Liver (tissue), 9 donors: Measurements from ENCODE around the gene RXYLT1. TPM values are rescaled to one million over a fixed set of nuclear protein-coding genes. Genes with fewer than 3 reads are reported as not detected.

Experiments used
- DNase-seq: peaks from one replicate; pipeline ENCODE4 v3.0.0-alpha.2; 2017; ENCODE audit warnings: low spot score
- H3K27ac ChIP-seq, 2 donors: one replicate each; pipeline ENCODE4 v1.7.0; 2013; ENCODE audit warnings: inconsistent platforms in 2 of 2, low read length in 2 of 2, control low read depth in 1 of 2, low read depth in 1 of 2, mild to moderate bottlenecking in 1 of 2
- H3K27me3 ChIP-seq, 4 donors: one replicate each; pipeline versions ENCODE4 v1.6.1 to v1.7.0; 2013; ENCODE audit warnings: low read length in 3 of 4, inconsistent platforms in 1 of 4, mild to moderate bottlenecking in 1 of 4, moderate library complexity in 1 of 4; ENCODE audit not compliant: control insufficient read depth in 4 of 4, insufficient read depth in 4 of 4
- H3K36me3 ChIP-seq, 4 donors: one replicate each; pipeline versions ENCODE4 v1.6.1 to v1.7.0; 2013; ENCODE audit warnings: low read length in 3 of 4, mild to moderate bottlenecking in 3 of 4, low read depth in 1 of 4, moderate library complexity in 1 of 4; ENCODE audit not compliant: control insufficient read depth in 4 of 4, insufficient read depth in 3 of 4
- H3K4me1 ChIP-seq, 4 donors: one replicate each; pipeline versions ENCODE4 v1.6.1 to v1.7.0; 2013; ENCODE audit warnings: low read length in 3 of 4, mild to moderate bottlenecking in 3 of 4, moderate library complexity in 1 of 4; ENCODE audit not compliant: control insufficient read depth in 4 of 4, insufficient read depth in 4 of 4
- H3K4me3 ChIP-seq, 3 donors: one replicate each; pipeline versions ENCODE4 v1.6.1 to v1.7.0; 2013; ENCODE audit warnings: low read length in 3 of 3, control low read depth in 1 of 3, low read depth in 1 of 3, mild to moderate bottlenecking in 1 of 3
- H3K9ac ChIP-seq, 2 donors: one replicate each; pipeline ENCODE4 v1.7.0; 2013; ENCODE audit warnings: low read length in 2 of 2, mild to moderate bottlenecking in 2 of 2, moderate library complexity in 2 of 2, control low read depth in 1 of 2, low read depth in 1 of 2
- H3K9me3 ChIP-seq, 4 donors: one replicate each; pipeline versions ENCODE4 v1.6.1 to v1.7.0; 2013; ENCODE audit warnings: low read length in 3 of 4; ENCODE audit not compliant: control insufficient read depth in 4 of 4
- CTCF ChIP-seq: fragments of 150-350 bp; IDR thresholded peaks from 2 replicates; pipeline ENCODE4 v1.5.1; 2017; ENCODE audit warnings: improper control_type of control experiment, low read depth, low read length; ENCODE audit not compliant: missing input control
- EGR1 ChIP-seq, 2 donors: IDR thresholded peaks; 2 replicates each; pipeline ENCODE4 v1.6.1; 2016 to 2018; ENCODE audit warnings: antibody characterized with exemption in 2 of 2, low read depth in 2 of 2
- FOXA1 ChIP-seq: IDR thresholded peaks from 2 replicates; pipeline ENCODE4 v1.6.1; 2016; ENCODE audit warnings: antibody characterized with exemption
- GABPA ChIP-seq, 2 donors: IDR thresholded peaks in 1 of 2; conservative IDR thresholded peaks in 1 of 2; 2 replicates each; pipeline ENCODE4 v1.6.1; 2016; ENCODE audit warnings: antibody characterized with exemption in 2 of 2, mild to moderate bottlenecking in 1 of 2, moderate library complexity in 1 of 2
- HNF4G ChIP-seq: IDR thresholded peaks from 2 replicates; pipeline ENCODE4 v1.6.1; 2016; ENCODE audit warnings: antibody characterized with exemption
- JUND ChIP-seq, 2 donors: IDR thresholded peaks; 2 replicates each; pipeline ENCODE4 v1.6.1; 2016; ENCODE audit warnings: antibody characterized with exemption in 2 of 2
- NR2F2 ChIP-seq: IDR thresholded peaks from 2 replicates; pipeline ENCODE4 v1.6.1; 2016; ENCODE audit warnings: antibody characterized with exemption
- RAD21 ChIP-seq, 2 donors: IDR thresholded peaks; 2 replicates each; pipeline ENCODE4 v1.6.1; 2016; ENCODE audit warnings: antibody characterized with exemption in 2 of 2, mild to moderate bottlenecking in 2 of 2
- RXRA ChIP-seq, 2 donors: IDR thresholded peaks; 2 replicates each; pipeline ENCODE4 v1.6.1; 2017 to 2018; ENCODE audit warnings: antibody characterized with exemption in 2 of 2, mild to moderate bottlenecking in 1 of 2
- SP1 ChIP-seq: IDR thresholded peaks from 2 replicates; pipeline ENCODE4 v1.6.1; 2018; ENCODE audit warnings: antibody characterized with exemption, mild to moderate bottlenecking
- TAF1 ChIP-seq: conservative IDR thresholded peaks from 2 replicates; pipeline ENCODE4 v1.6.1; 2016; ENCODE audit warnings: antibody characterized with exemption, mild to moderate bottlenecking
- WGBS: extraction: QIAGEN DNeasy Blood & Tissue Kit; methylation state at CpG from one replicate; pipeline ENCODE4 v1.1.7; 2013; 5-methylcytosine and 5-hydroxymethylcytosine counted together
- polyA plus RNA-seq, 2 donors: library from polyadenylated mRNA; stranded (reverse) in 1 of 2; unstranded in 1 of 2; fragments of 200-250 nt in 1 of 2; fragments of >200 nt in 1 of 2; fragmentation: Nextera tagmentation in 1 of 2; extraction: Ambion mirVana in 1 of 2; gene quantifications; one replicate each; pipeline versions ENCODE4 v1.2.1 to v1.2.3, GENCODE V29; 2013 to 2015
- total RNA-seq, 2 donors: library from RNA; depleted of rRNA; stranded (reverse); fragments of >200 nt; gene quantifications; one replicate each; pipeline ENCODE4 v1.2.3, GENCODE V29; 2014
- TF ChIP-seq, protein P1 (sequence below): IDR thresholded peaks from 2 replicates; pipeline ENCODE4 v1.6.1; 2016; ENCODE audit warnings: antibody characterized with exemption, mild to moderate bottlenecking
- TF ChIP-seq, protein P2 (sequence below): IDR thresholded peaks from 2 replicates; pipeline ENCODE4 v1.6.1; 2016; ENCODE audit warnings: antibody characterized with exemption
- TF ChIP-seq, protein P3 (sequence below): IDR thresholded peaks from 2 replicates; pipeline ENCODE4 v1.6.1; 2016; ENCODE audit warnings: antibody characterized with exemption
- TF ChIP-seq, protein P4 (sequence below): IDR thresholded peaks from 2 replicates; pipeline ENCODE4 v1.6.1; 2016; ENCODE audit warnings: antibody characterized with exemption
- donor health status: healthy.
- donor health status: healthy.
- donor health status: healthy.
- donor health status: healthy.
- donor health status: healthy.

Gene RXYLT1
- total and polyA plus RNA-seq, 4 donors, result 6.0 to 12.2 (median 10.4) TPM

DNA sequence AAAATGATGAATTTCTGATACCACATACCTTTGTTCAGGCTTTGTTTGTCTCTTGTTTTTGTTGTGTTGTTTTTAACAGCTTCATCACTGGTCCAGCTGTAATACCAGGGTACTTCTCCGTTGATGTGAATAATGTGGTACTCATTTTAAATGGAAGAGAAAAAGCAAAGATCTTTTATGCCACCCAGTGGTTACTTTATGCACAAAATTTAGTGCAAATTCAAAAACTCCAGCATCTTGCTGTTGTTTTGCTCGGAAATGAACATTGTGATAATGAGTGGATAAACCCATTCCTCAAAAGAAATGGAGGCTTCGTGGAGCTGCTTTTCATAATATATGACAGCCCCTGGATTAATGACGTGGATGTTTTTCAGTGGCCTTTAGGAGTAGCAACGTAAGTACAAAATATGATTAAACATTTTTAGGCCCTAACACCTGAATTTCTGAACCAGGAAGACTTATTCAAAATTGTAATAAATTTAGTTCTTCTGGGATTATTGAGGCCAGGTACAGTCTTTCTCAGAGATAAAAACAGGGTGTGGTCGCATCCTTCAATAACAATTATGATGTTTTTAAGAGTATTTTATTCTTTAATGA is 22.4 kb downstream of the RXYLT1 start:
- no peak overlapping the region for H3K27ac ChIP-seq
- peaks cover 1 to 22% (median 19%) of the 10 kb centered on the region in 4 donors for H3K4me1 ChIP-seq
- TF ChIP-seq, protein P1, sequence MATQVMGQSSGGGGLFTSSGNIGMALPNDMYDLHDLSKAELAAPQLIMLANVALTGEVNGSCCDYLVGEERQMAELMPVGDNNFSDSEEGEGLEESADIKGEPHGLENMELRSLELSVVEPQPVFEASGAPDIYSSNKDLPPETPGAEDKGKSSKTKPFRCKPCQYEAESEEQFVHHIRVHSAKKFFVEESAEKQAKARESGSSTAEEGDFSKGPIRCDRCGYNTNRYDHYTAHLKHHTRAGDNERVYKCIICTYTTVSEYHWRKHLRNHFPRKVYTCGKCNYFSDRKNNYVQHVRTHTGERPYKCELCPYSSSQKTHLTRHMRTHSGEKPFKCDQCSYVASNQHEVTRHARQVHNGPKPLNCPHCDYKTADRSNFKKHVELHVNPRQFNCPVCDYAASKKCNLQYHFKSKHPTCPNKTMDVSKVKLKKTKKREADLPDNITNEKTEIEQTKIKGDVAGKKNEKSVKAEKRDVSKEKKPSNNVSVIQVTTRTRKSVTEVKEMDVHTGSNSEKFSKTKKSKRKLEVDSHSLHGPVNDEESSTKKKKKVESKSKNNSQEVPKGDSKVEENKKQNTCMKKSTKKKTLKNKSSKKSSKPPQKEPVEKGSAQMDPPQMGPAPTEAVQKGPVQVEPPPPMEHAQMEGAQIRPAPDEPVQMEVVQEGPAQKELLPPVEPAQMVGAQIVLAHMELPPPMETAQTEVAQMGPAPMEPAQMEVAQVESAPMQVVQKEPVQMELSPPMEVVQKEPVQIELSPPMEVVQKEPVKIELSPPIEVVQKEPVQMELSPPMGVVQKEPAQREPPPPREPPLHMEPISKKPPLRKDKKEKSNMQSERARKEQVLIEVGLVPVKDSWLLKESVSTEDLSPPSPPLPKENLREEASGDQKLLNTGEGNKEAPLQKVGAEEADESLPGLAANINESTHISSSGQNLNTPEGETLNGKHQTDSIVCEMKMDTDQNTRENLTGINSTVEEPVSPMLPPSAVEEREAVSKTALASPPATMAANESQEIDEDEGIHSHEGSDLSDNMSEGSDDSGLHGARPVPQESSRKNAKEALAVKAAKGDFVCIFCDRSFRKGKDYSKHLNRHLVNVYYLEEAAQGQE, result no peak
- TF ChIP-seq, protein P2, sequence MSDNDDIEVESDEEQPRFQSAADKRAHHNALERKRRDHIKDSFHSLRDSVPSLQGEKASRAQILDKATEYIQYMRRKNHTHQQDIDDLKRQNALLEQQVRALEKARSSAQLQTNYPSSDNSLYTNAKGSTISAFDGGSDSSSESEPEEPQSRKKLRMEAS, result no peak
- TF ChIP-seq NR2F2, result no peak
- no peak for TF ChIP-seq FOXA1
- TF ChIP-seq EGR1 (IDR thresholded peaks at IDR 0.05; ENCODE audit: low read depth in 2 of 2), result no peak
- no peak for TF ChIP-seq RXRA (IDR thresholded peaks at IDR 0.05)
- no peak for TF ChIP-seq JUND (IDR thresholded peaks at IDR 0.05)
- TF ChIP-seq HNF4G, result no peak
- no peak for TF ChIP-seq SP1
- TF ChIP-seq, protein P3, sequence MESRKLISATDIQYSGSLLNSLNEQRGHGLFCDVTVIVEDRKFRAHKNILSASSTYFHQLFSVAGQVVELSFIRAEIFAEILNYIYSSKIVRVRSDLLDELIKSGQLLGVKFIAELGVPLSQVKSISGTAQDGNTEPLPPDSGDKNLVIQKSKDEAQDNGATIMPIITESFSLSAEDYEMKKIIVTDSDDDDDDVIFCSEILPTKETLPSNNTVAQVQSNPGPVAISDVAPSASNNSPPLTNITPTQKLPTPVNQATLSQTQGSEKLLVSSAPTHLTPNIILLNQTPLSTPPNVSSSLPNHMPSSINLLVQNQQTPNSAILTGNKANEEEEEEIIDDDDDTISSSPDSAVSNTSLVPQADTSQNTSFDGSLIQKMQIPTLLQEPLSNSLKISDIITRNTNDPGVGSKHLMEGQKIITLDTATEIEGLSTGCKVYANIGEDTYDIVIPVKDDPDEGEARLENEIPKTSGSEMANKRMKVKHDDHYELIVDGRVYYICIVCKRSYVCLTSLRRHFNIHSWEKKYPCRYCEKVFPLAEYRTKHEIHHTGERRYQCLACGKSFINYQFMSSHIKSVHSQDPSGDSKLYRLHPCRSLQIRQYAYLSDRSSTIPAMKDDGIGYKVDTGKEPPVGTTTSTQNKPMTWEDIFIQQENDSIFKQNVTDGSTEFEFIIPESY, result no peak
- TF ChIP-seq, protein P4, sequence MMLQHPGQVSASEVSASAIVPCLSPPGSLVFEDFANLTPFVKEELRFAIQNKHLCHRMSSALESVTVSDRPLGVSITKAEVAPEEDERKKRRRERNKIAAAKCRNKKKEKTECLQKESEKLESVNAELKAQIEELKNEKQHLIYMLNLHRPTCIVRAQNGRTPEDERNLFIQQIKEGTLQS, result no peak
- TF ChIP-seq RAD21 (IDR thresholded peaks at IDR 0.05), result peak; percentile 83 to 88
- TF ChIP-seq TAF1, result no peak
- TF ChIP-seq GABPA (IDR thresholded peaks at IDR 0.05 in 1 of 2, conservative IDR thresholded peaks at IDR 0.05 in 1 of 2), result no peak
- TF ChIP-seq CTCF, result peak; percentile 53
- H3K4me3 ChIP-seq, result no peak overlapping the region
- H3K27me3 ChIP-seq, result no peaks in the 10 kb centered on the region
- DNase-seq, result no peak
- H3K36me3 ChIP-seq, result no peaks in the 10 kb centered on the region
- no peak overlapping the region for H3K9ac ChIP-seq
- no peaks in the 10 kb centered on the region for H3K9me3 ChIP-seq
- 62% methylated on average over 6 of the region's 6 CpGs for WGBS

GRCh38 chr12:63804746-63805145 is 25.0 kb downstream of the RXYLT1 start:
- H3K9me3 ChIP-seq, result no peaks in the 10 kb centered on the region
- H3K27me3 ChIP-seq, result no peaks in the 10 kb centered on the region
- H3K4me1 ChIP-seq, result peaks cover 1 to 23% (median 21%) of the 10 kb centered on the region in 4 donors
- no peak overlapping the region for H3K27ac ChIP-seq
- H3K4me3 ChIP-seq, result no peak overlapping the region
- H3K9ac ChIP-seq, result no peak overlapping the region
- no peak for DNase-seq
- WGBS, result 88% methylated on average over 2 of the region's 2 CpGs
- H3K36me3 ChIP-seq, result peaks cover 0 to 4% (median under 1%) of the 10 kb centered on the region in 4 donors
- no peak for TF ChIP-seq JUND (IDR thresholded peaks at IDR 0.05)
